ENCODE results near the gene PRICKLE4.

- no peak for TF ChIP-seq EP300 (IDR thresholded peaks at IDR 0.05)
- no peak for TF ChIP-seq CTCF (IDR thresholded peaks at IDR 0.05)
- TF ChIP-seq POLR2AphosphoS5 (IDR thresholded peaks at IDR 0.05): no peak
These were observed 5.2 kb upstream of the PRICKLE4 start for GRCh38 chr6:41775293-41775882.
